Prostate gland (tissue), 2 donors: Measurements from ENCODE around the gene PRX. TPM values are rescaled to one million over a fixed set of nuclear protein-coding genes. Genes with fewer than 3 reads are reported as not detected.

Experiments
- DNase-seq: peaks from one replicate; pipeline ENCODE4 v3.0.0-alpha.2; 2019; ENCODE audit warnings: low spot score
- H3K27ac ChIP-seq, 2 donors: fragments of 200-600 bp; sonication (generic); 2 replicates each; pipeline ENCODE4 v1.5.1; 2017 to 2019
- H3K27me3 ChIP-seq: fragments of 200-600 bp; sonication (generic); replicated peaks from 2 replicates; pipeline ENCODE4 v1.5.1; 2019; ENCODE audit not compliant: insufficient read depth
- H3K36me3 ChIP-seq, 2 donors: fragments of 200-600 bp; sonication (generic); 1 replicate in 1 of 2; 2 replicates in 1 of 2; pipeline versions ENCODE4 v1.5.1 to v1.8.1; 2017 to 2019
- H3K4me1 ChIP-seq: fragments of 200-600 bp; sonication (generic); replicated peaks from 2 replicates; pipeline ENCODE4 v1.5.1; 2019
- H3K4me3 ChIP-seq, 2 donors: fragments of 200-600 bp; sonication (generic); 2 replicates each; pipeline ENCODE4 v1.5.1; 2017 to 2019
- H3K9me3 ChIP-seq: fragments of 200-600 bp; sonication (generic); 2 replicates; pipeline ENCODE4 v1.5.1; 2017
- CTCF ChIP-seq, 4 experiments: fragments of 200-600 bp in 2 of 4; fragments of 450-650 bp in 2 of 4; sonication (generic) in 2 of 4; IDR thresholded peaks; 1 replicate in 3 of 4; 2 replicates in 1 of 4; pipeline ENCODE4 v1.5.1; 2016 to 2019; ENCODE audit warnings: antibody characterized with exemption in 4 of 4, mild to moderate bottlenecking in 2 of 4, moderate library complexity in 2 of 4
- POLR2A ChIP-seq: fragments of 450-650 bp; IDR thresholded peaks from one replicate; pipeline ENCODE4 v1.6.1; 2016; ENCODE audit warnings: antibody characterized with exemption, mild to moderate bottlenecking
- POLR2AphosphoS5 ChIP-seq: sonication (generic); formaldehyde crosslinking; IDR thresholded peaks from one replicate; pipeline ENCODE4 v1.6.1; 2017; ENCODE audit warnings: antibody characterized with exemption
- WGBS: methylation state at CpG from one replicate; pipeline ENCODE4 v1.1.5; 2018; 5-methylcytosine and 5-hydroxymethylcytosine counted together
- intact Hi-C: fragments of 100-400 bp; cut with DNase I; formaldehyde crosslinking; loops from one replicate; pipeline ENCODE4 v1.14.2; 2022
- total RNA-seq, 2 donors: library from RNA; depleted of rRNA; stranded (reverse); fragments of >200 nt; gene quantifications; one replicate each; pipeline ENCODE4 v1.1.0, GENCODE V29; 2016

The PRX gene
- total RNA-seq, 2 donors from 2014 or later: 4.1 to 10.7 TPM

GRCh38 chr19:40444000-40444824, 31.0 kb upstream of the PRX start, which contains the start of gene SERTAD3:
TSS of gene SERTAD3 (minus strand) at chr19:40444335. CDS start at chr19:40442080, 2,255 bp downstream.
- H3K27me3 ChIP-seq: no peaks in the 10 kb centered on the region
- peak; percentile 97 for DNase-seq
- H3K27ac ChIP-seq: peak within 1 kb of the TSS; percentile 99
- H3K36me3 ChIP-seq: peaks cover 0 to 10% of the 10 kb centered on the region in 2 donors
- peaks cover 19% of the 10 kb centered on the region for H3K4me1 ChIP-seq
- intact Hi-C loops: loop anchor here (1.0 to 10.0 kb wide), 3 partner anchors 21 to 151 kb away; partner anchors contain the start of gene BLVRB
- H3K9me3 ChIP-seq: no peaks in the 10 kb centered on the region
- H3K4me3 ChIP-seq: peak within 1 kb of the TSS; percentile 85 to 97
- TF ChIP-seq CTCF (IDR thresholded peaks at IDR 0.05): peak in 1 of 4 experiments; percentile 29
- peak; percentile 87 for TF ChIP-seq POLR2AphosphoS5
- TF ChIP-seq POLR2A: peak; percentile 99
- WGBS: under 1% methylated on average over 50 of the region's 72 CpGs

- under 1% methylated on average over 52 of the region's 52 CpGs for WGBS
These were observed 30.2 kb upstream of the PRX start for GRCh38 chr19:40443131-40443999.

GRCh38 chr19:40442328-40443130, 29.4 kb upstream of the PRX start:
- no peak for TF ChIP-seq POLR2A
- no peak for TF ChIP-seq CTCF (IDR thresholded peaks at IDR 0.05)
- TF ChIP-seq POLR2AphosphoS5: no peak
- Histone ChIP-seq H3K4me1 (peaks cover 19% of the 10 kb centered on the region), H3K36me3 (peaks cover 0 to 9% of the 10 kb centered on the region in 2 donors), H3K27ac (peak overlapping the region; percentile 99), H3K4me3 (peak overlapping the region; percentile 85 to 97), H3K27me3 (no peaks in the 10 kb centered on the region), H3K9me3 (no peaks in the 10 kb centered on the region)
- WGBS: 20% methylated on average over 22 of the region's 22 CpGs
- intact Hi-C loops: loop anchor here (10.0 kb wide), 1 partner anchor 152 kb away; no protein-coding TSS in a partner anchor
- DNase-seq: no peak

More at GRCh38 chr19:40443131-40443999, 30.2 kb upstream of the PRX start:
- Histone ChIP-seq H3K4me3 (peak overlapping the region; percentile 85 to 97), H3K36me3 (peaks cover 0 to 9% of the 10 kb centered on the region in 2 donors), H3K27ac (peak overlapping the region; percentile 99), H3K4me1 (peaks cover 19% of the 10 kb centered on the region), H3K27me3 (no peaks in the 10 kb centered on the region), H3K9me3 (no peaks in the 10 kb centered on the region)
- TF ChIP-seq POLR2A (peak; percentile 72), POLR2AphosphoS5 (peak; percentile 99), CTCF (IDR thresholded peaks at IDR 0.05) (peak in 1 of 4 experiments; percentile 5)
- intact Hi-C loops: loop anchor here (10.0 kb wide), 1 partner anchor 151 kb away; no protein-coding TSS in a partner anchor
- peak; percentile 100 for DNase-seq

- peak overlapping the region; percentile 99 for H3K27ac ChIP-seq
- H3K4me1 ChIP-seq: peaks cover 19% of the 10 kb centered on the region
- no peak overlapping the region for H3K4me3 ChIP-seq
- intact Hi-C loops: loop anchor here (10.0 kb wide), 1 partner anchor 153 kb away; no protein-coding TSS in a partner anchor
- H3K9me3 ChIP-seq: no peaks in the 10 kb centered on the region
- H3K27me3 ChIP-seq: no peaks in the 10 kb centered on the region
- H3K36me3 ChIP-seq: peaks cover 0 to 9% of the 10 kb centered on the region in 2 donors
- TF ChIP-seq POLR2AphosphoS5: no peak
- TF ChIP-seq CTCF (IDR thresholded peaks at IDR 0.05): no peak
- no peak for TF ChIP-seq POLR2A
- 82% methylated on average over 11 of the region's 11 CpGs for WGBS
- no peak for DNase-seq
These were observed 28.6 kb upstream of the PRX start for GRCh38 chr19:40441719-40442253.
